GM18858 (cell line): Measurements from ENCODE around the gene GALNT17.

ENCODE experiments used
- ATAC-seq: cut with Tn5 transposase; IDR thresholded peaks from one replicate; pipeline ENCODE4 v1.9.1; 2021; ENCODE audit not compliant: unreplicated experiment

Gene GALNT17

GRCh38 chr7:71132127-71132376 lies at the start of gene GALNT17:
Gene GALNT17, plus strand, starts transcription at chr7:71132144.
- ATAC-seq: no peak

DNA sequence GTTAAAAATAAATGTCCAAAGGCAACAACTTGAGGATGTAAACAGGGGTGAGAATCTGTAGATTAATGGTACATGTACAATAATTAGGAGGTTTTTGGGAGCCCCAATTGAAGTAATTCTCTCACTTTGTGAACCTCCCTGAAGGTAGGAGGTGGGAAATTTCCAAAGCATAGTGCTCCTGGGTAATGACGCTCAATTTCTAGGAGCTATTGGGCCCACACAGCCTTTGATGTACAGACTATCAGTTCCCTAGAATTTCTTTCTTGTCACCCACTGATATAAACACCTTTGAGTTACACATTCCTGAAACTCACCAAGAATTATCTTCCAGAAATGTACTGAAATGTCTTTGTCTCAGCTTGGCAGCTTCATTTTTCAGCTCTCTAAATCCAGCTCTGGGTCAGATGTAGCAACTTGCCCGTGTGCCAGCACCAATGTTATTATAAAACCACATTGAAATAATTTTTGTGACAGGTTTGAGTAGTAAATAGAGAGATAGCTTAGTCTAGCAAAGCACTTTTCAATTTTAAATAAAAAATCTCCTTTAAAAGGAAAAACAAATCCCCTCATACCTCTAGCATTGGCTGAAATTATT lies 36.6 kb upstream of the GALNT17 start:
- no peak for ATAC-seq

GRCh38 chr7:71096351-71096750 lies 35.6 kb upstream of the GALNT17 start:
- ATAC-seq: no peak

GRCh38 chr7:71106226-71106625 lies 25.7 kb upstream of the GALNT17 start:
- no peak for ATAC-seq

DNA sequence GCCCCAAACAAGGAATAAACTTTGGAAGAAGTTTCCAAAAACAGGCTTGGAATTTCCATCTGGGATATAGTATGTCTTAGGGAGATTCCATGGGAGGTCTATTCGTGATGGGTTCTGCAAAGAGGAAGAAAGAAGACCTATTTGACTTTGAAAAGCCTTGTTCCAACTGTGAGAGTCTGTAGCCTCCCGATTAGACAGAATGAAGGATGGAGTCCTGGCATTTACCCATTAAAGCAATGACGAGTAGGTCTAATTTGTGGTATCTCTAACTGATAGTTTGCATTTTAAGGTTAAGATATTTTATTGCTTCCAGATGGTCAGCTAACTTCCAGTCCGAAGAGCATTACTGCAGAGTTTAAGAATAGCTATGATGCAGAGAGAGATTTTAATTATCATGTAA lies 19.5 kb upstream of the GALNT17 start:
- no peak for ATAC-seq

GRCh38 chr7:71120096-71120495 lies 11.8 kb upstream of the GALNT17 start:
- no peak for ATAC-seq

- no peak for ATAC-seq
Measured at GRCh38 chr7:71129126-71129525, 2.8 kb upstream of the GALNT17 start.

DNA sequence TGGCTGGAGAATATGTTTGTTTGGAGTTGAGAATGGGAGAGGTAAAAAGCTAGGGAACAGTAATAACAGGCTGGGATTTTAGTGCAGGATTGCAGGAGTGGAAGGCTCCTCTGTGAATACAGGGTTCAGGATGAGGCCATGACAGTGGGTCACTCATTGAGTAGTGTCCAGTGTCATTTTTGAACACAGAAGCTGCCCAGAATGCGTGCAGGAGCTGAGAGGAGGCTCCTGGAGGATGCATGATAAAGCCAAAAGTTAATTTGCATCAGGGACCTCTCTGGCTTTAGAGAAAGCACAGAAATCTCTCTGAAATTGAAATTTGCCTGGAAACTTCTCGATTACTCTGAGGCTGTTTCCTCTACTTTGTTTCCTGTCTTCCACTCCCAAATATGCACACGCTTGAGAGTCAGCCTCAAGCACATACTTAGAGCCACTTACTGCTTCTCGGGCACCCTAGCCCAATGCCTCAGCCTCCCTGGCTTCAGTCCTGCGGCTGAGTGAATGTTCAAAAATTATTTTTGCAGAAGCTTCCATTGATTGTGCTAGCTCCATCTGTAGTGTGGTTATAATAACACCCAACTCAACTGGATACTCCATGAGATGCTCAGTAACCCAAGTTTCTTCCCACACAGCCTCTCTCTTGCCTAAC lies 1.8 kb upstream of the GALNT17 start:
- ATAC-seq: no peak

- no peak for ATAC-seq
Measured at GRCh38 chr7:71131256-71132126, 453 bp upstream of the GALNT17 start.

- no peak for ATAC-seq
Measured at GRCh38 chr7:71132377-71133231, 660 bp downstream of the GALNT17 start.

- ATAC-seq: no peak
Measured at GRCh38 chr7:71133232-71133622, 1.3 kb downstream of the GALNT17 start.

DNA sequence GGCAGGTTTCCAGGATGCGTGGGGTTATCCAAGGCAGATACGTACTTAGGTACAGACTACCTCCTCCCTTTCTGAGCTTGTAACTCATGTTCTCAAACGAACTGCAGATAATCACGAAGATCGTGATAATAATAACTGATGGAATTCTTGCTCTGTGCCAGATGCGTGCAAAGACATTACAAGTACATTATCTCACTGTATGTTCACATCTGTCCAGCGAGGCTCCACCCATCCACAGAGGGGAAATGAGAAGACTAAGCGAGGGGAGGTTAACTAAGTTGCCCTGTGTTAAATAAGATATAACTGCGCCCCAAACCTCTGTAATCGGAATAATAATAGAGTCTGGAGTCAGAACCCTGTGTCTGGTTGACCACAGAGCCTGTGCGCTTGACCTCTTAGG lies 1.9 kb downstream of the GALNT17 start:
- ATAC-seq: no peak

GRCh38 chr7:71135116-71135515 lies 3.2 kb downstream of the GALNT17 start:
- no peak for ATAC-seq

GRCh38 chr7:71135663-71136062 lies 3.7 kb downstream of the GALNT17 start:
- ATAC-seq: no peak

GRCh38 chr7:71137479-71137878 lies 5.5 kb downstream of the GALNT17 start:
- ATAC-seq: no peak

GRCh38 chr7:71140264-71140663 lies 8.3 kb downstream of the GALNT17 start:
- ATAC-seq: no peak

DNA sequence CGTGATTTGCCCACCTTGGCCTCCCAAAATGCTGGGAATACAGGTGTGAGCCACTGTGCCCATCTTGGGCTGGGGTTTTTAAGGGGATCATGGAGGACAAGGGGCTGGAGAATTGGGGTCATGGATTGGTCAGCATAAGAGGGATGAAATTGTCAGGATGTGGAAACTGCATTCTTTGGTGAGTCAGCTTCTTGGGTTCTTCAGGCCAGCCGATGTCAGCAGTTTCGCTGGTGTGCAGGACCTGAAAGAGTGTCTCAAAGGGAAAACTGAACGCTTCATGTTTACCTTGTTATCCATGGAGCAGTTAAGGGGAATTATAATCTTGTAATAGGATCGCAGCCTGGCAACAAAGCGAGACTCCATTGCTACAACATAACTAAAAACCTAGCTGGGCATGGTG lies 13.0 kb downstream of the GALNT17 start:
- ATAC-seq: no peak

DNA sequence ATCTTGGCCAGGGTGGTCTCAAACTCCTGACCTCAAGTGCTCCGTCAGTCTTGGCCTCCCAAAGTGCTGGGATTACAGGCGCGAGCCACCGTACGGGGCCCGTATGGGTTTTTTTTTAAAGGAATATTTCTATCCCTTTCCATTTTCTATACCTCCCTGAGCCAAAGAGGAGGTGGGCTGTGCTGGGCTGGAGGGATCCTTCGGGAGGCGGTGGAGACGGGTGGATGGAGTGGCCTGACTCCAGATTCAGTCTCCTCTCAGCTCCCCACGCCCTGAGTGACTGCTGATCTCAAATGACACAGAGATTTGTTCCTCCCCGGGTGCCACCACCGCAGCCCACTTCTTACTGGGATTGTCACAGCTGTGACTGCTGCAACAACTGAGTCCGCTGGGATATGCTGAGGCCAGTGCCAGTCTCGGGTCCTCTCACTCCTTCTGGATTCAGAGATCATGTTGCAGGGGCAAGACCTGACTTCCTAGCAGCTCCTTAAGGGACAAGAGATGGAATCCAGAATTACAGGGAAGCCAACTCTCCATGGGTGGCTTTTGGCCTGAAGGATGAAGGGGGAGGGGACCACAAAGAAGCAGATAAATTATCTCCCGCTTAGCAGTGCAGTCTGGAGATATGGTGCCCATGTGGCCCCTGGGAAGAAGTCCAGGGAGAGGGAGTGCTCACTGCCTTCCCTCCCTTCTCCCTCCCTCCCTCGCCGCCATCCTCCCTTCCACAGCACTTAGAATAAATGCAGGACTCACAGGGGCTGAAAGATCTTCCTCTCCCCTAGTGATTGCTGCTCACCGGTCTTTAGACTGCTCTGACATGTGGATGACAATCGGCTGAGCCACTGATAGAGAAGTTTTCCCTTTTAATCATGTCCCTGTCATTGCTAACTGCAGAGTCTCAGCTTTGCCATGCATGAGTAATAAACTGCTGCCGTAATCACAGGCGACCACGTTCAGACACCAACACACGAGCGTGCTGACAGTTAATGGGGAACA lies 14.3 kb downstream of the GALNT17 start:
- ATAC-seq: no peak

DNA sequence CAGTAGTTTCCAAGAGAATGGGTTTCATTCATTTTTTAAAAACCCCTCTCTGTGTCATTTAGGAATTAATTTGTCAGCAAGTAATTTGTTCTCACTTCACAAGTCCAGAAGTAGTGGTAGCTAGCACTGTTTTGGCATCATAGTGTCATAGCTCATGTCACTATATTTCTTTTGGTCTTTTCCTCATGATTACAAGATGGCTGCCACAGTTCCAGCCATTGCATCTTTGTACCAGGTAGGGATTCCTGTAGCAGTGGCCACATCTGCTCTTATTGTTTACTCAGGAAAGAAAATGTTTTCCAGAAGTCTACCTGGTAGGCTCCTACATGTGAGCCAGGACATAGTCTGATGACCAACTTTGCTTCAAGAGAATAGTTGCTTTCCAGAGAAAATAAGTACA lies 16.2 kb downstream of the GALNT17 start:
- ATAC-seq: no peak

DNA sequence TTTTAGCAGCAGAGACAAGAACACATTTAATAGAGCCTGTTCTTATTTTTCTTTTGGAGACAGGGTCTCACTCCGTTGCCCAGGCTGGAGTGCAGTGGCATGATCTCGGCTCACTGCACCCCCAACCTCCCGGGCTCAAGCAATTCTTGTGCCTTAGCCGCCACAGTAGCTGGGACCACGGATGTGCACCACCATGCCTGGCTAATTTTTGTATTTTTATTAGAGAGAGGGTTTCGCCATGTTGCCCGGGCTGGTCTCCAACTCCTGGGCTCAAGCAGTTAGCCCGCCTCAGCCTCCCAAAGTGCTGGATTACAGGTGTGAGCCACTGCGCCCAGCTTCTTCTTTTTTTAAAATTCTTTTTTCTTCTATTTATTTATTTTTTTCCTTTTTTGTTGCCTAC lies 23.3 kb downstream of the GALNT17 start:
- ATAC-seq: no peak
